Activated CD8-positive, alpha-beta T cell treated with anti-CD3 and anti-CD28 coated beads, Interleukin-2, amount 10 ng/mL, durations not matched to agents 7 days and 5 days (primary cell): ENCODE measurements around the gene LYVE1. TPM values are rescaled to one million over a fixed set of nuclear protein-coding genes. Genes with fewer than 3 reads are reported as not detected.

Experiments used
- ATAC-seq: fragments of 150-1000 bp; cut with Tn5 transposase; one replicate; pipeline ENCODE4 v1.10.0; 2021; ENCODE audit warnings: moderate library complexity
- CTCF ChIA-PET: fragments of 350-600 bp; sonication (Branson Sonifier 250); formaldehyde crosslinking; loops from one replicate; lab custom pipeline; 2021; ENCODE audit warnings: antibody characterized with exemption; lab: Charles Lee
- POLR2A ChIA-PET: fragments of 350-600 bp; sonication (Branson Sonifier 250); formaldehyde crosslinking; loops from one replicate; lab custom pipeline; 2021; ENCODE audit warnings: antibody characterized with exemption; lab: Charles Lee
- DNase-seq: peaks from one replicate; pipeline ENCODE4 v3.0.0-alpha.2; 2020
- H3K27ac Mint-ChIP-seq: one replicate; pipeline ENCODE4 v1.8.0; 2021; ENCODE audit warnings: mild to moderate bottlenecking, mixed read lengths
- H3K27me3 Mint-ChIP-seq: one replicate; pipeline ENCODE4 v1.8.0; 2021; ENCODE audit warnings: low read depth, mixed read lengths
- H3K36me3 Mint-ChIP-seq: one replicate; pipeline ENCODE4 v1.8.0; 2021; ENCODE audit warnings: low read depth, mixed read lengths
- H3K4me1 Mint-ChIP-seq: one replicate; pipeline ENCODE4 v1.8.0; 2021; ENCODE audit warnings: low read depth, mixed read lengths
- H3K4me3 Mint-ChIP-seq: one replicate; pipeline ENCODE4 v1.8.0; 2021; ENCODE audit warnings: mild to moderate bottlenecking, mixed read lengths
- H3K9me3 Mint-ChIP-seq: one replicate; pipeline ENCODE4 v1.8.0; 2022; ENCODE audit warnings: mixed read lengths; ENCODE audit not compliant: insufficient read depth
- total RNA-seq, 2 experiments: library from RNA; stranded (reverse); gene quantifications; one replicate each; pipeline ENCODE4 v1.2.3, GENCODE V29; 2021

The LYVE1 gene
- total RNA-seq, 2 experiments from 2014 or later = not detected

- no peaks in the 10 kb centered on the region for H3K27me3 Mint-ChIP-seq
- H3K9me3 Mint-ChIP-seq = no peaks in the 10 kb centered on the region
- H3K36me3 Mint-ChIP-seq = peaks cover 17% of the 10 kb centered on the region
- no peak for ATAC-seq
- H3K27ac Mint-ChIP-seq = no peak overlapping the region
- H3K4me1 Mint-ChIP-seq = no peaks in the 10 kb centered on the region
- POLR2A ChIA-PET = interaction anchor here (1.2 kb wide), 1 partner anchor 8 kb away, joined by 3 read pairs; no protein-coding TSS in a partner anchor
- no peak for DNase-seq
- CTCF ChIA-PET = interaction anchor here (1.0 to 3.4 kb wide), 3 partner anchors 16 to 105 kb away, joined by 3 to 18 read pairs (median 5); partner anchors contain the start of gene RNF141
- H3K4me3 Mint-ChIP-seq = no peak overlapping the region
Observed at GRCh38 chr11:10518891-10519290, 49.6 kb downstream of the LYVE1 start.

DNA sequence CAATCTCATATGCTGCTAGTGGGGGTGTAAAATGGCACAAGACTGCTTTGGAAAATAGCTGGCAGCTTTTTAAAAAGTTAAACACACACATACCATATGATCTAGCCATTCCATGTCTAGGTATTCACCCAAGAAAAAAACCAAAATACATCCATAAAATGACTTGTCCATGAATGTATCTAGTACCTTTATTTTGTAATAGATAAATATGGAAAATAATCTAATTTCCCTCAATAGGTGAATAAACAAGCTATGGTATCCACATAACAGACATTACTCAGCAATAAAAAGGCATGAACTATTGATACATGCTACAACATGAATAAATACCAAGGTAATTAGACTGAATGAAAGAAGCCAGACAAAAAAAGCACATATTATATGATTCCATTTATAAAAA, 50.3 kb downstream of the LYVE1 start:
- no peaks in the 10 kb centered on the region for H3K9me3 Mint-ChIP-seq
- no peak for ATAC-seq
- H3K36me3 Mint-ChIP-seq = peaks cover 13% of the 10 kb centered on the region
- no peaks in the 10 kb centered on the region for H3K27me3 Mint-ChIP-seq
- peaks cover 2% of the 10 kb centered on the region for H3K4me1 Mint-ChIP-seq
- no peak overlapping the region for H3K4me3 Mint-ChIP-seq
- DNase-seq = no peak
- CTCF ChIA-PET = interaction anchor here (3.4 kb wide), 1 partner anchor 22 kb away, joined by 18 read pairs; the partner anchor contains the start of gene RNF141
- POLR2A ChIA-PET = no interaction called here
- no peak overlapping the region for H3K27ac Mint-ChIP-seq

- POLR2A ChIA-PET = no interaction called here
- H3K27ac Mint-ChIP-seq = no peak overlapping the region
- H3K9me3 Mint-ChIP-seq = no peaks in the 10 kb centered on the region
- no peaks in the 10 kb centered on the region for H3K27me3 Mint-ChIP-seq
- peaks cover 11% of the 10 kb centered on the region for H3K36me3 Mint-ChIP-seq
- CTCF ChIA-PET = no interaction called here
- no peak overlapping the region for H3K4me3 Mint-ChIP-seq
- ATAC-seq = no peak
- DNase-seq = no peak
- peaks cover 10% of the 10 kb centered on the region for H3K4me1 Mint-ChIP-seq
Observed at GRCh38 chr11:10515418-10515817, 53.0 kb downstream of the LYVE1 start.

DNA sequence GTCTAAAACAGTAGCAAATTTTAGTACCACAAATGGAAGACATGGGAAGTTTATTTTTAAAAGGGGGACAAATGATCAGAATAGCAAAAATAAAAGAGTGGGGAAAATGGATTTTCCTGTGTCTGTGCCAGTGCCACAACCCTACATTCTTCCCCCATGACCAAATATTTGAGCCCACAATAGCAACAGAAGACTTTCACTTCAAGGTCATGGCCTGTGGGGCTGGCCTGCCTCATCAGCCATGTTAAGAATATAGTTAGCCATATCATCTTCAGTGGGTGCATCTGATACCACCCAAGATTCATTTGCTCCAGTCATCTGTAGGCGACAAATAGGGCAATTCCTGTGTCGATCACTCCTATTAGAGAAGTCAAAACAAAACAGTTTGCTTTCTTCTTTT, 53.8 kb downstream of the LYVE1 start:
- Mint-ChIP-seq H3K36me3 (peaks cover 11% of the 10 kb centered on the region), H3K27me3 (no peaks in the 10 kb centered on the region), H3K4me1 (peaks cover 10% of the 10 kb centered on the region), H3K4me3 (no peak overlapping the region), H3K9me3 (no peaks in the 10 kb centered on the region), H3K27ac (no peak overlapping the region)
- POLR2A ChIA-PET = no interaction called here
- DNase-seq (no peak), ATAC-seq (no peak)
- CTCF ChIA-PET = no interaction called here

DNA sequence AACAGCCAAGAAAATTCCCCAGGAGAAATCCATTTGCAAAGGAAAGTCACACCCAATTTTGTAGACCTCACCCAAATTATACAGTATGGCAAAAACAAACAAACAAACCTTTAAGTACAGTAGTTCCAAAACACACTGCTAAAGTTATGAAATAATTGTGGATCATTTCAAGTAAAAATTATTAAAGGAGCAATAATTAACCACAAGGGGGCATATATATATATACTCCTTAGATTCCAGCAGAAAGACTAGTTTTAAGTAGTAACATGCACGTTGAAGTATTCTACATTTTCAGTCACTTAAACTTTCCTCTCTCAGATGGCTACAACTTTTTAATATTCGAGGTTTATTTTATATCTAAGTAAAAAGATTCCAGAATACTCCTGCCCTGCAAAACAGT, 54.3 kb downstream of the LYVE1 start:
- no peak for ATAC-seq
- ChIA-PET CTCF (no interaction called here), POLR2A (no interaction called here)
- no peak for DNase-seq
- no peaks in the 10 kb centered on the region for H3K9me3 Mint-ChIP-seq
- H3K4me1 Mint-ChIP-seq = peaks cover 10% of the 10 kb centered on the region
- H3K4me3 Mint-ChIP-seq = no peak overlapping the region
- H3K36me3 Mint-ChIP-seq = peaks cover 11% of the 10 kb centered on the region
- no peak overlapping the region for H3K27ac Mint-ChIP-seq
- no peaks in the 10 kb centered on the region for H3K27me3 Mint-ChIP-seq

DNA sequence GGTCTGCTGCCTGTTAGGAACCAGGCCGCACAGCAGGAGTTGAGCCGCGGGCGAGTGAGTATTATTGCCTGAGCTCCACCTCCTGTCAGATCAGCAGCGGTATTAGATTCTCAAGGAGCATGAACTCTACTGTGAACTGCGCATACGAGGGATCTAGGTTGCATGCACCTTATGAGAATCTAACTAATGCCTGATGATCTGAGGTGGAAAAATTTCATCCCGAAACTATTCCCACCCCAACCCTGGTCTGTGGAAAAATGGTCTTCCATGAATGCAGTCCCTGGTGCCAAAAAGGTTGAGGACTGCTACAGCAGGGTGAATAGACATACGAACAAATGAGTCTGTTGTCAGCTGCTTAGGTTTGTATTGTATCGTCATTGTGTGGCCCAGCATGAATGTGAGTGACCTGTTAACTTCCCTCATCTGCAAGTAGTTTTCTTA, 57.3 kb downstream of the LYVE1 start:
- H3K27ac Mint-ChIP-seq = no peak overlapping the region
- ATAC-seq (no peak), DNase-seq (no peak)
- H3K9me3 Mint-ChIP-seq = no peaks in the 10 kb centered on the region
- CTCF ChIA-PET = interaction anchor here (1.3 to 2.6 kb wide), 3 partner anchors 9 to 98 kb away, joined by 4 to 18 read pairs (median 5); partner anchors contain the start of gene RNF141
- peaks cover 10% of the 10 kb centered on the region for H3K4me1 Mint-ChIP-seq
- no peaks in the 10 kb centered on the region for H3K27me3 Mint-ChIP-seq
- no peak overlapping the region for H3K4me3 Mint-ChIP-seq
- POLR2A ChIA-PET = interaction anchor here (1.3 kb wide), 1 partner anchor 8 kb away, joined by 3 read pairs; no protein-coding TSS in a partner anchor
- peaks cover 5% of the 10 kb centered on the region for H3K36me3 Mint-ChIP-seq

Other genes with a start within 250 kb of the LYVE1 start
- 10 to 100 TPM; 11.9 to 12.3 TPM for gene AMPD3, start 113.4 kb downstream of the LYVE1 start, total RNA-seq
- gene RNF141, start 27.5 kb downstream of the LYVE1 start, total RNA-seq = 10 to 100 TPM; 10.7 to 11.6 TPM
- gene IRAG1, start 125.1 kb upstream of the LYVE1 start, total RNA-seq = not detected
- 10 to 100 TPM; 43.4 to 44.0 TPM for gene CTR9, start 182.6 kb upstream of the LYVE1 start, total RNA-seq
- 100 to 1,000 TPM; 667 to 682 TPM for gene EIF4G2, start 240.3 kb upstream of the LYVE1 start, total RNA-seq